CD4-positive, alpha-beta T cell treated with Interleukin-15 for 1 hour (primary cell): Measurements from ENCODE around the gene CKS1B.
A peak's percentile ranks its signal among the peaks of the same experiment; 100 is the strongest.

Source experiments
- DNase-seq: peaks from one replicate; pipeline ENCODE4 v3.0.0-alpha.2; 2020

CKS1B gene

DNA sequence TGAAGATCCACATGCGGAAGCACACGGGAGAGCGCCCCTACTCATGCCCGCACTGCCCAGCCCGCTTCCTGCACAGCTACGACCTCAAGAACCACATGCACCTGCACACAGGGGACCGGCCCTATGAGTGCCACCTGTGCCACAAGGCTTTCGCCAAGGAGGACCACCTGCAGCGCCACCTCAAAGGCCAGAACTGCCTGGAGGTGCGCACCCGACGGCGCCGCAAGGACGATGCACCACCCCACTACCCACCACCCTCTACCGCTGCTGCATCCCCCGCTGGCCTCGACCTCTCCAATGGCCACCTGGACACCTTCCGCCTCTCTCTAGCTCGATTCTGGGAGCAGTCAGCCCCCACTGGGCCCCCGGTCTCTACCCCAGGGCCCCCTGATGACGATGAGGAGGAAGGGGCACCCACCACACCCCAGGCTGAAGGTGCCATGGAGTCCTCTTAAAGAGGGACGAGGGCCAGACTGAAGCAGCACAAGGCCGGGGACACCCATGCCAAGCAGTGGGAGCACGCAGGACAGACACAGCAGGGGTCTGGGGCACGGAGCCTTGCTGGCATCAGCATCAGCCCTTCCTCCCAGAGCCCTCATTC is 41.9 kb downstream of the CKS1B start:
- DNase-seq: peak; percentile 56

DNA sequence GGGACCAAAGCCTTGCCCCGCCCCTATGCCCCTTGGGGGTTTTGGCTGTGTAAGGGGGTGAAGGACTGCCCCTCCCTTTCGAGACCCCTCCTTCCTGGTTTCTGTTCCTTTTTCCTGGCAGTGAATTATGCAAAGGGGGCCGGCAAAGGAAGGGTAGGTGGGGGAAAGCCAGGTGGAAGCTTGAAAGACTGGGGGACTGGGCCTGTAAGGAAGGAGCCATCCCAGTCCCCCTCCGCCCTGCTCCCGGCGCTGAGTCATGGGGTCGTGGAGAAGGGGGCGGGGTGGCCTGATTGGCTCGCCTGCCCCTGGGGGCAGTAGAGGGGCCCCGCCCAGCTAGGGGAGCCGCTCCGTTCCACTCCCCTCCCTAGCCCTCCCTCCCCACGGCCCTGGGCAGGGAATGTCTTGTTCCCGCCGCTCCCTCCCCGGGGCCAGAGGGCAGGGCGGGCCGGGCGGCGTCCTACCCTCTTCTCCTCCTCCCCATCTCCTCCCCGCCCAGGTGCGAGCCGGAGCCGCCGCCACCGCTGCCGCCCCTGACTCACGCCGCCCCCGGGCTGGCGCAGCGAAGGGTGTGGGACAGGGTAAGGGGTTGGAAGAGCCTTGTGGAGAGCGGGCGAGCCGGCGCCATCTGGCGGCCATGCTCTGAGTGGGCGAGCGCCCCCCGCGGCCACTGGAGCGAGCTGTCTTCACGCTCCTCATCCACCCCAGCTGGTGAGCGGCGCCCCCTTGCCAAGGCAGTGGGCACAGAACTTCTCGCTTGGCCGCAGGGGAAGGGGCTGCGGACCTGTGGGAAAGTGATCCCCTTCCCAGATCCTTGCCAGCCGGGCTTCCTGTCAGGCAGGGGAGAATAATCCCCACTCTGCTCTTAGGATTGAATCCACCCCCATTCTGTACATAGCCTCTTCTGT is 42.8 kb downstream of the CKS1B start:
- peak; percentile 89 for DNase-seq

- DNase-seq: no peak
These were observed 43.5 kb downstream of the CKS1B start for GRCh38 chr1:155017946-155018316.

DNA sequence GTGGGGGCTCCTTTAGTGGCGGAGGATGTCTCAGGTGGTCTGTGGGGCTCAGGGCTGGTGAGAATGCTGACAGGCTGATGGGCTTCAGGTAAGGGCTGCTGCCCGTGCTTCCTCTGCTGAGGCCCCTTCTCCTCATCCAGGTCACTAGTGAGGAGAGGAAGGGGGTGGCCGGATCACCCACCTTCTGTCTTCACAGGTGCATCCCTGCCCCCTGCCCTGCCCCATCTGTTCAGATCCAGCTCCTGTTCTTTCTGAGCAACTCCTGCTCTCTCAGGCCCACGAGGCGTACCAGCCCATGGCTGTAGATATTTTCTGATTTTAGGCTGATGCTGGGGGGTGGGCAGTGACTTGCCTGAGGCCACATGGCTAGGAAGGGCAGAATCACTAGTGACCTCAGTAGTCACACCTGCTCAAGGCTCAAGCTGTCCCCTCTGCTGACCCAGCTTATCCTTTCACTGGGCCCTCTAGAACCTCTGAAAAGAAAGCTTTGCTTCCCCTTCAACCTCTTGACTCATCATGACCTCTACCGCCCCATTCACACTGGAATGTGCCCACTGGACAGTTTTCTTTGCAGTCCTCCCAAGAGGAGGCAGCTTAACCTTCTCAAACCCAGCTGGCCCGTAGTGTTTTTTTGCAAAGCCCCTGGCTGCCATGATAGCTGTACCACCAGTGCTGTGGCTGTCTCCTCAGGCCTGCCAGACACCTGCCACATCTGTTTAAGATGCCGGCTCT is 44.3 kb downstream of the CKS1B start:
- DNase-seq: no peak

- no peak for DNase-seq
These were observed 45.1 kb downstream of the CKS1B start for GRCh38 chr1:155019377-155020245.

DNA sequence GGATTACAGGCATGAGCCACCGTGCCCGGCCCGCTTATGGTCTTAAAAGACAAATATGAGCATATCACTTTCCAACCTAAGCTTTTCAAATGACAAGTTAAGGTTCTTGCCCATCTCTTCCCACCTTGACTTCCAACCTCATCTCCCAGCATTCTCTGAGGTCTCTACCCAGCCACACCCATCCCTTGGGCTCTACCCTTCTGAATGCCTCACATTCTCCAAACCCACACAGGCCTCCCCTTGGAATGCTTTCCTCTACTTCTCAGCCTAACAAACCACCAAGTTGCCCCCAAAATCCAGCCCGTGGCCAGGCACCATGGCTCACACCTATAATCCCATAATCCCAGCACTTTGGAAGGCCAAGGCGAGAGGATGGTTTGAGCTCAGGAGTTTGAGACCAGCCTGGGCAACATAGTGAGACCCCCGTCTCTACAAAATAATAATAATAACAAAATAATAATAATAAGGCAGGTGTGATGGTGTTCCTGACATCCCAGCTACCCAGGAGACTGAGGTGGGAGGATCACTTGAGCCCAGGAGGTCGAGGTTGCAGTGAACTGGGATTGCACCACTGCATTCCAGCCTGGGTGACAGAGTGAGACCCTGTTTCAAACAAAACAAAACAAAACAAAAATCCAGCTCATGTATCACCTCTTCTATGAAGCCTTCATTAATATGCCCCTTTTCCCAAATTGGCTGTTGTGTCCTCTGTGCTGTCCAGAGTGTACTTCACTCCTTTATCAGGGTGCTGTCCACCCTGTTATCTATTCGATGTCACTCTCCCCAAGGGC is 47.9 kb downstream of the CKS1B start:
- DNase-seq: no peak

DNA sequence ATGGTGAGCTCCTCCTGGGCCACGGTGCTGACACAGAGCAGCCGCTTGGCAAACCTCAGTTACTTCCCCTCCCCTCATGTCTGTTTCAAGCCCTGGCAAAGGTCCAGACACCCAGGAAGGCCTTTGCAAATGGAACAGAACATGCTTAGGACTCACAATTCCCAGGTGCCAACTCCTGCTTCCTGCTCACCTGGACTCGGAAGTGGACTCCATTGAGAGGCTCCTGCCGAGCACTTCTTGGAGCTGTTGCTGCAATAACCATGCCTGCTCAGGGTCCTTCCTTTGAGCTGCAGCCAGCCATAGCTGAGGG is 48.4 kb downstream of the CKS1B start:
- no peak for DNase-seq

- DNase-seq: no peak
These were observed 49.1 kb downstream of the CKS1B start for GRCh38 chr1:155023627-155024026.

DNA sequence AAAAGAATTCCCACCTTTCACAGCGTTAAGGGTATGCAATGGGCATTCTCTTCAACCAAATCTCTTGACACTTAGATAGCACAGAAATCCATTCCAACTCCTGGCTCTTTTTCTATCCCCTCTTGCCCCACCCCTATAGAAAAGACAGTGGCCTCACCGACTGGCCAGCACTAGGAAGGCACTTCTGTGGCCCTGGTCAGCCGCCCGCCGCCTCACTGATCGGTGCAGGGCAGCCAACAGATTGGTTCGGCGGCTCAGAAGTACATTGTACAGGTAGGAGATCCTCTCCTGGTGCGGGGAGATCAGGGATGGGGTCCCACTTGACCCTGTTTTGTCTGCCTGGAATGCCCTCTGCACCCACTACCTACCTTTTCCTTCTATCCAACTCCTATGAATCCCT is 49.8 kb downstream of the CKS1B start:
- DNase-seq: no peak

- no peak for DNase-seq
These were observed 51.7 kb downstream of the CKS1B start for GRCh38 chr1:155026154-155026553.

DNA sequence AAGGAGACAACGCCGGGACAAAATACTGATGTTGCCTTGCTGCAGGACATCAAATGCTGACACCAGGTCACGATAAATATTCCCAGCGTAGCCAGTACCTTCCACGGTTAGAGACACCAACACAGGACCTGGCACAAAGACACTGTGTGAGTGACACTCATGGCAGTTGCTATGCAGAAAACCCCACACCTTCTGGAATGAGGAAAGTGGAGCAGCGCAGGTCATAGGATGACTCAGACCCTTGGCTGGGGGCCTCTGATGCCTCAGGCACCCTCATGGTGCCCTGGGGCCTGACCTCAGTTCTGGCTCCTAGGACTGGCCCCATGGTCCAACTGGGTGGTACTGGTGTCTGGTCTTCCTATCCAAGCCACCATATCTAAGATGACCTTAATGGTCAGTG is 52.1 kb downstream of the CKS1B start:
- DNase-seq: no peak
